Measurements from ENCODE around the gene SKP2. TPM values are rescaled to one million over a fixed set of nuclear protein-coding genes. Genes with fewer than 3 reads are reported as not detected.
A peak's percentile ranks its signal among the peaks of the same experiment; 100 is the strongest.

SKP2 gene
- total RNA-seq, 1 donor from 2014 or later = 34.8 TPM

DNA sequence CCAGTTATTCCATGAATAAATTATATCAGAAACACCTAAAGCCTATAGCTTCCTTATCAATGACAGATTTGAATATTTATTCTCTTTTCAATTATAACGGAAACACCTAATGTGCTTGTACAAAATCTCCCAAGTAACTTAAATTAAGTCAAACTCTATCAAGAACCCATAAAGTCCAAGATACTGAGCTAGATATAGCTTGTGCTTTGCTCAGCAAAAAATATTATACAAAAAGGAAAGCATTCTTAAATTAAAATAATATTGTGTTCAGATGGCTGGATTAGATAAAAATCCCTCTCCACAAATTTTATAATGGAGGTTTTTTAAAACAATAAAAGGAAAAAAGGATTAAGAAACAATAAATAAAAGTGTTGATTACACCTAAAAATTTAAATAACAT is 66.1 kb downstream of the SKP2 start:
- no peak for DNase-seq (ENCODE audit: low spot score)
- Mint-ChIP-seq H3K36me3 (ENCODE audit: low read depth) (peaks cover 17% of the 10 kb centered on the region), H3K9me3 (ENCODE audit: low read depth) (no peaks in the 10 kb centered on the region), H3K4me1 (ENCODE audit: low read depth) (no peaks in the 10 kb centered on the region), H3K4me3 (ENCODE audit: unreplicated experiment) (no peak overlapping the region), H3K27ac (ENCODE audit: unreplicated experiment) (no peak overlapping the region), H3K27me3 (ENCODE audit: low read depth) (no peaks in the 10 kb centered on the region)
- TF ChIP-seq, protein P1, sequence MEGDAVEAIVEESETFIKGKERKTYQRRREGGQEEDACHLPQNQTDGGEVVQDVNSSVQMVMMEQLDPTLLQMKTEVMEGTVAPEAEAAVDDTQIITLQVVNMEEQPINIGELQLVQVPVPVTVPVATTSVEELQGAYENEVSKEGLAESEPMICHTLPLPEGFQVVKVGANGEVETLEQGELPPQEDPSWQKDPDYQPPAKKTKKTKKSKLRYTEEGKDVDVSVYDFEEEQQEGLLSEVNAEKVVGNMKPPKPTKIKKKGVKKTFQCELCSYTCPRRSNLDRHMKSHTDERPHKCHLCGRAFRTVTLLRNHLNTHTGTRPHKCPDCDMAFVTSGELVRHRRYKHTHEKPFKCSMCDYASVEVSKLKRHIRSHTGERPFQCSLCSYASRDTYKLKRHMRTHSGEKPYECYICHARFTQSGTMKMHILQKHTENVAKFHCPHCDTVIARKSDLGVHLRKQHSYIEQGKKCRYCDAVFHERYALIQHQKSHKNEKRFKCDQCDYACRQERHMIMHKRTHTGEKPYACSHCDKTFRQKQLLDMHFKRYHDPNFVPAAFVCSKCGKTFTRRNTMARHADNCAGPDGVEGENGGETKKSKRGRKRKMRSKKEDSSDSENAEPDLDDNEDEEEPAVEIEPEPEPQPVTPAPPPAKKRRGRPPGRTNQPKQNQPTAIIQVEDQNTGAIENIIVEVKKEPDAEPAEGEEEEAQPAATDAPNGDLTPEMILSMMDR (IDR thresholded peaks at IDR 0.05) = no peak

DNA sequence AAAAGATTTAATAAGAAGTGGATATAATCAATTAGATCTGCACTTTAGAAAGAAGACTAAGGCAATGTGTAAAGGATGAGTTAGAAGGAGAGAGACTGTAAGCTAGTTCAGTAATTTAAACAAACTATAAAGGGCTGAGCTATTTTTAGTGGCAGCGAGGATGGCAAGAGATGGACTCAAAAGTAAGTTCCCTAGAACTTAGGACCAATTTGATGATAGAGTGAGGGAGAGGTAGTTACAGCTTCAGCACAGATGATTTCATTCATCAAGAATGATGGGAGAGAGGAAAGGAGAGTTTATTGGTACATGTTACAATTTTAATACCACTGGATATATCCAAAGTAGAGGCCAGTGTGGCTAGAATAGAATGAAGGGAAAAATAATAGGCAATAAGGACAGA is 70.7 kb downstream of the SKP2 start:
- DNase-seq (ENCODE audit: low spot score) = no peak
- Mint-ChIP-seq H3K27me3 (ENCODE audit: low read depth) (no peaks in the 10 kb centered on the region), H3K27ac (ENCODE audit: unreplicated experiment) (no peak overlapping the region), H3K36me3 (ENCODE audit: low read depth) (peaks cover 21% of the 10 kb centered on the region), H3K9me3 (ENCODE audit: low read depth) (no peaks in the 10 kb centered on the region), H3K4me3 (ENCODE audit: unreplicated experiment) (no peak overlapping the region), H3K4me1 (ENCODE audit: low read depth) (no peaks in the 10 kb centered on the region)
- TF ChIP-seq, protein P1 (IDR thresholded peaks at IDR 0.05) = no peak

DNA sequence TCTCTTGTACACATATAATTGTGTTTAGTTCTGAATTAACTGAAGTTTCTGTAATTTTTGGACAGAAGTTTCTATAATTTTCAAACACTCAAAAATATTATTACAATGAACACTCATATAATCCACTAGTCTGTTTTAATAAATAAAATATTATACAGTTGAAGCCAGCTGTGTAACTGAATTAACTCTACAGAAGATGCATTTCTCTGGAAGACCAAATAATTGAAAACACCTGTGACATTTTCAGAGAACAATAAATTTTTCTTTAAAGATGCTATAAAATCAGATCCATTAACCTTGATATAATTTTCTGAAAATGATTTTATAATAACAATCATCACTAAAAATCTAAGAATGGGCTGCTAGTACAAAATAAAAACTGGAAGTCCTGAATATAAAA is 75.1 kb downstream of the SKP2 start:
- H3K27me3 Mint-ChIP-seq (ENCODE audit: low read depth) = no peaks in the 10 kb centered on the region
- H3K27ac Mint-ChIP-seq (ENCODE audit: unreplicated experiment) = no peak overlapping the region
- H3K4me3 Mint-ChIP-seq (ENCODE audit: unreplicated experiment) = no peak overlapping the region
- TF ChIP-seq, protein P1 (IDR thresholded peaks at IDR 0.05) = no peak
- H3K36me3 Mint-ChIP-seq (ENCODE audit: low read depth) = peaks cover 12% of the 10 kb centered on the region
- H3K9me3 Mint-ChIP-seq (ENCODE audit: low read depth) = no peaks in the 10 kb centered on the region
- DNase-seq (ENCODE audit: low spot score) = no peak
- peaks cover 26% of the 10 kb centered on the region for H3K4me1 Mint-ChIP-seq (ENCODE audit: low read depth)

DNA sequence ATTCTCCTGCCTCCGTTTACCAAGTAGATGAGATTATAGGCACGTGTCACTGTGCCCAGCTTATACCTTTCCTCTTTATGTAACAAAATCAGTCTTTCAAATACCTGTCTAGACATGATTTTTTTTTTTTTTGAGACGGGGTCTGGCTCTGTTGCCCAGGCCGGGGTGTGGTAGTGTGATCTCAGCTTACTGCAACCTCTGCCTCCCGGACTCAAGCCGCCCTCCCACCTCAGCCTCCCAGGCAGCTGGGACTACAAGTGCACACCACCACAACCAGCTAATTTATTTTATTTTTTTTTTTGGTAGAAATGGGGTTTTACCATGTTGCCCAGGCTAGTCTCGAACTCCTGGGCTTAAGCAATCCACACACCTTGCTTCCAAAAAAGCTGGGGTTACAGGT is 76.6 kb downstream of the SKP2 start:
- Mint-ChIP-seq H3K4me1 (ENCODE audit: low read depth) (peaks cover 26% of the 10 kb centered on the region), H3K9me3 (ENCODE audit: low read depth) (no peaks in the 10 kb centered on the region), H3K4me3 (ENCODE audit: unreplicated experiment) (no peak overlapping the region), H3K36me3 (ENCODE audit: low read depth) (peaks cover 12% of the 10 kb centered on the region), H3K27me3 (ENCODE audit: low read depth) (no peaks in the 10 kb centered on the region), H3K27ac (ENCODE audit: unreplicated experiment) (peak overlapping the region; percentile 37)
- DNase-seq (ENCODE audit: low spot score) = no peak
- TF ChIP-seq, protein P1 (IDR thresholded peaks at IDR 0.05) = no peak

DNA sequence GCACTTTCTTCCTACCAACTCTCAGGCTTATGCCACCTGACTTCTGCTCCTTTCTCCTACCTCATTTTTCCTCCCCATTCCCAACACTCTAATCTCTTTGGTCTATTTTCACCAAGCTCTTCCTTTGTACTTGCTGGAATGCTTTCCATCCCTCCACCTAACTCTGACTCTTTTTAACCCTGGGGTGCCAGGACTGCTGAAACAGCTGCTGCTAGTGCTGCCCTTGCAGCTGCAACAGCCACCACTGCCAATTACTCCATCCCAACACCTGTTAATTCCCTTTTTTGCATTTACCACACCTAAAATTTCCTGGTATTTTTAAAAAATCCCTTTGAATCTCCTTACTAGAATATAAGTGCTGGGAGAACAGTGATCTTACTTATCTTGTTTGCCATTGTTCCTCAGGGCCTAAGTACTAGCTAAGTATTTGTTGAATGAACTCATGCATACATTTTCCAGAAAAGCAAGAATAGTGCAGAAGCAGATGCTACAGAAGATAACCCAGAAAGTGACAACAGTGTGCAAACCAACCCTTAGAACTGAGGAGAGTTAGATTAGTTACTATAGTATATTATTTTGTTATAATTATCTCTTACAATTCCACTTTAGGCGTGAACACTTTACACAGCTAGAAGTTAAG is 78.4 kb downstream of the SKP2 start:
- Mint-ChIP-seq H3K27me3 (ENCODE audit: low read depth) (no peaks in the 10 kb centered on the region), H3K27ac (ENCODE audit: unreplicated experiment) (no peak overlapping the region), H3K9me3 (ENCODE audit: low read depth) (no peaks in the 10 kb centered on the region), H3K4me1 (ENCODE audit: low read depth) (peaks cover 26% of the 10 kb centered on the region), H3K36me3 (ENCODE audit: low read depth) (peaks cover 5% of the 10 kb centered on the region), H3K4me3 (ENCODE audit: unreplicated experiment) (no peak overlapping the region)
- TF ChIP-seq, protein P1 (IDR thresholded peaks at IDR 0.05) = no peak
- DNase-seq (ENCODE audit: low spot score) = no peak

Measured in chondrocyte (in vitro differentiated cells).